Peyer's patch (tissue), 4 donors: Measurements from ENCODE around the gene TMC6.

Source experiments
- POLR2A ChIP-seq, 2 donors: fragments of 450-650 bp; IDR thresholded peaks; one replicate each; pipeline ENCODE4 v1.5.1; 2017; ENCODE audit warnings: antibody characterized with exemption in 2 of 2, mild to moderate bottlenecking in 2 of 2, moderate library complexity in 2 of 2
- TF ChIP-seq, protein P1 (sequence below), 6 experiments: fragments of 450-650 bp in 4 of 6; fragments of 200-600 bp in 2 of 6; sonication (generic) in 1 of 6; IDR thresholded peaks; one replicate each; pipeline ENCODE4 v1.5.1; 2017 to 2019; ENCODE audit warnings: antibody characterized with exemption in 6 of 6, mild to moderate bottlenecking in 3 of 6, moderate library complexity in 1 of 6

DNA sequence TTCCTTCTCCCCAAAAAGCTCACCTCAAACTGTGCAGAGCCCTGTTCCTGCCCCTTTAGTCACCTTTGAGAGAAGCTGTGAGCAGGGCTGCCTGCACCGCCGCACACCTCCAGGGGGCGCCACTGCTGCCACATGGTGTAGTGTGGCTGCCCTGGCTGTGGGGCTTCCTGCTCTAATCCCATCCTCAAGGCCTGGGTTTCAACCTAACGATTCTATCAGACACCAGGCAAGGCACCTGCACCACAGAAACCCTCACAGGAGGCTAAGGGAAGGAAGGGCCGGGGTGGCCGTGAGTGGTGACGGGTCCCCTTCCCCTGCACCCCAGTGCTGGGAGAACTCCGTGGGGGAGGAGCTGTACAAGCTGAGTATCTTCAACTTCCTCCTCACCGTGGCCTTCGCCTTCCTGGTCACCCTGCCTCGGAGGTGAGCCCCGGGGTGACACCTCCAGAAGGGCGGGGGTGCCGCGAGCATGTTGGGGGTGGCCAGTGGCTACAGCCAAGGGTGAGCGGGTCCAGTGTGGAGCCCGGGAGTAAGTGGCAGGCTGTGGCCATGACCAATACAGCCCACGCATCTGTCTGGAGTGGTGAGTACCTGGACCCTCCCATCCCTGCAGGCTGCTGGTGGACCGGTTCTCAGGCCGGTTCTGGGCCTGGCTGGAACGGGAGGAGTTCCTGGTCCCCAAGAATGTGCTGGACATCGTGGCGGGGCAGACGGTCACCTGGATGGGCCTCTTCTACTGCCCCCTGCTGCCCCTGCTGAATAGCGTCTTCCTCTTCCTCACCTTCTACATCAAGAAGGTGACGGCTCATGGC lies 9.0 kb upstream of the TMC6 start:
- TF ChIP-seq, protein P1, sequence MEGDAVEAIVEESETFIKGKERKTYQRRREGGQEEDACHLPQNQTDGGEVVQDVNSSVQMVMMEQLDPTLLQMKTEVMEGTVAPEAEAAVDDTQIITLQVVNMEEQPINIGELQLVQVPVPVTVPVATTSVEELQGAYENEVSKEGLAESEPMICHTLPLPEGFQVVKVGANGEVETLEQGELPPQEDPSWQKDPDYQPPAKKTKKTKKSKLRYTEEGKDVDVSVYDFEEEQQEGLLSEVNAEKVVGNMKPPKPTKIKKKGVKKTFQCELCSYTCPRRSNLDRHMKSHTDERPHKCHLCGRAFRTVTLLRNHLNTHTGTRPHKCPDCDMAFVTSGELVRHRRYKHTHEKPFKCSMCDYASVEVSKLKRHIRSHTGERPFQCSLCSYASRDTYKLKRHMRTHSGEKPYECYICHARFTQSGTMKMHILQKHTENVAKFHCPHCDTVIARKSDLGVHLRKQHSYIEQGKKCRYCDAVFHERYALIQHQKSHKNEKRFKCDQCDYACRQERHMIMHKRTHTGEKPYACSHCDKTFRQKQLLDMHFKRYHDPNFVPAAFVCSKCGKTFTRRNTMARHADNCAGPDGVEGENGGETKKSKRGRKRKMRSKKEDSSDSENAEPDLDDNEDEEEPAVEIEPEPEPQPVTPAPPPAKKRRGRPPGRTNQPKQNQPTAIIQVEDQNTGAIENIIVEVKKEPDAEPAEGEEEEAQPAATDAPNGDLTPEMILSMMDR (IDR thresholded peaks at IDR 0.05): peak in 5 of 6 experiments; percentile 23 to 49 (median 33)
- no peak for TF ChIP-seq POLR2A (IDR thresholded peaks at IDR 0.05)
